ENCODE results near the gene DOK3.

The DOK3 gene

DNA sequence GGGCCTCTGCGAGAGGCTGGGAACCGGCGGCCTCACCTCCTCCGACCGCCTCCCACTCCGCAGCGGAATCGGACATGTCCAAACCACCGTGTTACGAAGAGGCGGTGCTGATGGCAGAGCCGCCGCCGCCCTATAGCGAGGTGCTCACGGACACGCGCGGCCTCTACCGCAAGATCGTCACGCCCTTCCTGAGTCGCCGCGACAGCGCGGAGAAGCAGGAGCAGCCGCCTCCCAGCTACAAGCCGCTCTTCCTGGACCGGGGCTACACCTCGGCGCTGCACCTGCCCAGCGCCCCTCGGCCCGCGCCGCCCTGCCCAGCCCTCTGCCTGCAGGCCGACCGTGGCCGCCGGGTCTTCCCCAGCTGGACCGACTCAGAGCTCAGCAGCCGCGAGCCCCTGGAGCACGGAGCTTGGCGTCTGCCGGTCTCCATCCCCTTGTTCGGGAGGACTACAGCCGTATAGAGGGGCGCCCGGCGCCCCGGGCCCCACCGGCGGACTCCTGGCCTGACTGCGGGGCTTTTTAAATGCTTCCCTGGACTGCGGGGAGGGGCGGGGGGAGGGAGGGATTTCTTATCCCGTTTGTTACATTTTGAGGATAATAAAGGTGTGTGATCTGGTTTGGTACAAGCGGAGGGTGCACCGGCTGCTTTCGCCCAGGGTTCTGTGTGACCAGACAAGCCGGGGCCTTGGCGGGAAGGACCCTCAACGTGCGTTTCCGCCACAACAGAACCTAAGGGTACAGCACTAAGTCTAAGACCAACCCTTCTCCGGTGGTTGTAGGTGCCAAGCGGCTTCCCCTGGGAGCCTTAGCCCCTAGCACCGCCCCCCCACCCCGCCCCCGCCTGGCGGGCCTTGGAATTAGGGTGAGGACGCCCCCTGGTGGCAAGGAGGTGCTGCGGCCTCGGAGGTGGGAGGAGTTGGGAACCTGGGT, 53.7 kb downstream of the DOK3 start:
- H3K4me3 Mint-ChIP-seq, result peak overlapping the region; percentile 84
- H3K27ac Mint-ChIP-seq, result peak overlapping the region; percentile 88
- no peaks in the 10 kb centered on the region for H3K27me3 Mint-ChIP-seq
- H3K36me3 Mint-ChIP-seq (ENCODE audit: low read depth), result peaks cover 9% of the 10 kb centered on the region
- peaks cover 25% of the 10 kb centered on the region for H3K4me1 Mint-ChIP-seq
- DNase-seq, result peak; percentile 99
- no peaks in the 10 kb centered on the region for H3K9me3 Mint-ChIP-seq
- peak; percentile 35 for ATAC-seq

DNA sequence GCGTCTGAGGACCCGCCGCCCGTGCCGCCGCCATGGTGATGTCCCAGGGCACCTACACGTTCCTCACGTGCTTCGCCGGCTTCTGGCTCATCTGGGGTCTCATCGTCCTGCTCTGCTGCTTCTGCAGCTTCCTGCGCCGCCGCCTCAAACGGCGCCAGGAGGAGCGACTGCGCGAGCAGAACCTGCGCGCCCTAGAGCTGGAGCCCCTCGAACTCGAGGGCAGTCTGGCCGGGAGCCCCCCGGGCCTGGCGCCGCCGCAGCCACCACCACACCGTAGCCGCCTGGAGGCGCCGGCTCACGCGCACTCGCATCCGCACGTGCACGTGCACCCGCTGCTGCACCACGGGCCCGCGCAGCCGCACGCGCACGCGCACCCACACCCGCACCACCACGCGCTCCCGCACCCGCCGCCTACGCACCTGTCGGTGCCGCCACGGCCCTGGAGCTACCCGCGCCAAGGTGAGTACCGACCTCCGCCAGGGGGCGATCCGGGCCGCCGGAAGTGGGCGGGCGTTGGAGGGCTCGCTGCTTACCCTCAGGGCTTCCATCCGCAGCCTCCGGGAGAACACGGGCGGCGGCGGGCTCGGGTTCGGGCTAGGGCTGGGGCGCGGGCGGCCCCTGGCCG, 54.5 kb downstream of the DOK3 start:
- DNase-seq, result peak; percentile 96
- peaks cover 25% of the 10 kb centered on the region for H3K4me1 Mint-ChIP-seq
- H3K36me3 Mint-ChIP-seq (ENCODE audit: low read depth), result peaks cover 6% of the 10 kb centered on the region
- H3K27me3 Mint-ChIP-seq, result no peaks in the 10 kb centered on the region
- peak overlapping the region; percentile 42 for H3K27ac Mint-ChIP-seq
- peak; percentile 68 for ATAC-seq
- H3K9me3 Mint-ChIP-seq, result no peaks in the 10 kb centered on the region
- peak overlapping the region; percentile 84 for H3K4me3 Mint-ChIP-seq

DNA sequence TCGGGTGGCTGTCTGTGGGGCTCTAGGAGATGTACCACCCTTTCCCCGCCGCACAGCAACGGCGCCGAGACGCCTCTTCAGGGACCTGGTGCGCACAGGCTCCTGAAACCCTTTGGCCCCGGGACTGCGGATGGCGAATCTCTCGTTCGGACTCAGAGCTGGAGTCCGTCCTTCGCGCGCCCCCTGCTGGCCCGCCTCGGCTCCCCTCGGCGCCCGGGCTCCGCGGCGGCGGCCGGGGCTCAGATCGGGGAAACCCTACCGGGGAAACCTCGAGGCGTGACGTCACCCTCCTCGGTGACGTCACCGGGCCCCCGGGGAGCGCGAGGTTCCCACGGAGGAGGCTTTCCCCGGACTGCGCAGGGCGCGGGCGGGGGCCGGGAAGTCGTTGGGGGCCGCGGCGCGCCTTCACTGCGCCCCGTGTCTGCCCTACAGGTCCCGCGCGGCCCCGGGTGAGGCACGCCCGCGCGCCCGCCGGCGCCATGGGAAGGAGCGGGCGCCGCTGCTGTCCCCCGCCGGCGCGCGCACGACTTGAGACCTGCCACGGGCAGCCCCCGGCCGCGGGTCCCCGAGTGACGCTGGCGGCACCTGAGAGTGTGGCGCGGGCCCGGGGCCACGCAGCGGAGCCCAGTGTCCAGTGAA, 55.1 kb downstream of the DOK3 start:
- peak; percentile 99 for DNase-seq
- H3K27me3 Mint-ChIP-seq, result no peaks in the 10 kb centered on the region
- H3K27ac Mint-ChIP-seq, result peak overlapping the region; percentile 53
- peaks cover 25% of the 10 kb centered on the region for H3K4me1 Mint-ChIP-seq
- H3K36me3 Mint-ChIP-seq (ENCODE audit: low read depth), result peaks cover 6% of the 10 kb centered on the region
- H3K9me3 Mint-ChIP-seq, result no peaks in the 10 kb centered on the region
- peak; percentile 50 for ATAC-seq
- H3K4me3 Mint-ChIP-seq, result peak overlapping the region; percentile 84

- DNase-seq (no peak), ATAC-seq (no peak)
- H3K36me3 Mint-ChIP-seq (ENCODE audit: low read depth), result peaks cover 6% of the 10 kb centered on the region
- H3K27me3 Mint-ChIP-seq, result no peaks in the 10 kb centered on the region
- H3K4me1 Mint-ChIP-seq, result peaks cover 29% of the 10 kb centered on the region
- peak overlapping the region; percentile 80 for H3K4me3 Mint-ChIP-seq
- peak overlapping the region; percentile 53 for H3K27ac Mint-ChIP-seq
- H3K9me3 Mint-ChIP-seq, result no peaks in the 10 kb centered on the region
These were observed 55.7 kb downstream of the DOK3 start for GRCh38 chr5:177453852-177454396.

DNA sequence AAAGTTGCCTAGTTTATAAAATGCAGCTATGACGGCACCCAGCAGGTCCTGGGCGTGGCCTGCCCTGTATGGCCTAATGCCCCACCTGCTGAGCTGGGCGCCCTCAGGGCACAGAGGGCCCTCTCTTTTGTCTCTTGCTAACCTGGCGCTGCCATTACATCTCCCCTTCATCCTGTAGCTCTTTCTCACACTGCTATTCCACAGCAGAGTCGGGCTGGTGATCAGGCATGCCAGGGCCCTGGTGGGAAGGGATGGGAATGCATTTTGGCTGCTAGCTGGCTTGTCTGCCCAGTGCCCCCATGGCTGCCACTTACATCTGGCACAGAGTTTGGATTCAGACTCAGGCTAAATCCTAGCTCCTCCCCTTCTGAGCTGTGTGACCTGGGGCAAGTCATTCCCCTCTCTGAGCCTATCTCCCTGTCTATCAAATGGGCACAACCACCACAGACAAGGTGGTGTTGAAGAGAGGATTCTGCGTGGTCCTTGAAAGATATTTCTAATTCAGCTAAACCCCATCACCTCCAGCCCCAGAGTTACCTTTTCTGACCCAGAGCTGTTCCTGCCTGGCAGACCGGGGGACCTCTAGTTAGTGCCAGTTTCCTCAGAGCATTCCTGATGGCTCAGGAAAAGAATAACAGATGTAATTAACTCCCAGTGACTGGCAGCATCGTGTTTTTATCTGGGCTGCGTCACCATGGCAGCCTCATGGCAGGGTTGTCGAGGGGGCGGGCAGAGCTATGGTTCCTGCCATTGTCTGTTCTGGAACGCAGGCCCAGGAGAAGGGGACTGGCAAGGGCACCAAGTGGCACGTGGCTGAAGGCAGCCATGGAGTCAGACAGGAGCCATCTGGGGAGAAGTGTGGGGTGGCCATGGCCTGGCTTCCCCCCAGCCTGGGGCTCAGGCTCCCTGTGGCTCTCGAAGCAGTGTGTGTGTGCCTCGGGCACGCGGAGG, 56.7 kb downstream of the DOK3 start:
- no peaks in the 10 kb centered on the region for H3K9me3 Mint-ChIP-seq

More for the DNA sequence above, 56.7 kb downstream of the DOK3 start:
- no peak for ATAC-seq
- Mint-ChIP-seq H3K4me1 (peaks cover 39% of the 10 kb centered on the region), H3K36me3 (ENCODE audit: low read depth) (peaks cover 6% of the 10 kb centered on the region), H3K27me3 (no peaks in the 10 kb centered on the region), H3K27ac (no peak overlapping the region), H3K4me3 (no peak overlapping the region)
- DNase-seq, result no peak

All from activated naive CD8-positive, alpha-beta T cell treated with anti-CD3 and anti-CD28 coated beads, Interleukin-2, amount 50 U/mL, for 24 hours (primary cell).